C4-2B (cell line): ENCODE results near the gene TRPC6.
"Not testable (repeated sequence)": the region's sequence is repeated elsewhere in the genome, so short reads cannot be mapped to it uniquely, and the experiment has no call there.

Experiments
- H3K27ac ChIP-seq: fragments of 450-650 bp; 2 replicates; pipeline ENCODE4 v1.5.1; 2017
- ZFX ChIP-seq: fragments of 450-650 bp; IDR thresholded peaks from 2 replicates; pipeline ENCODE4 v1.6.1; 2017
- TF ChIP-seq, protein P1 (sequence below): fragments of 450-650 bp; conservative IDR thresholded peaks from 2 replicates; pipeline ENCODE4 v1.5.1; 2017; ENCODE audit warnings: mild to moderate bottlenecking

Gene TRPC6

DNA sequence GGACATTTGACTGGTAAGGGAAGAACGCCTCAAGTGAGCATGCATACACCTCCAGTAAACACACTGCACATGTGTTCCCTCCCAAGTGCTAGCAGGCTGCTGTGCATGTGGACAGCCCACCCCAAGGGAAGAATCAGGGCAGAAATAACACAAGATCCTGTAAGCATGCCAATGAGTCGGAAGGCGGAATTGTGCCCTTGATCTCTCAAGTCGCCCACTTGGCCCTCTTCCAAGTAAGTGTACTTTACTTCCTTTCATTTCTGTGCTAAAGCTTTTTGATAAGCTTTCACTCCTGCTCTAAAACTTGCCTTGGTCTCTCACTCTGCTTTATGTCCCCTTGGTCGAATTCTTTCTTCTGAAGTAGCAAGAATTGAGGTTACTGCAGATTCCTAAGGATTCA lies 139.6 kb downstream of the TRPC6 start:
- TF ChIP-seq ZFX: no peak
- TF ChIP-seq, protein P1, sequence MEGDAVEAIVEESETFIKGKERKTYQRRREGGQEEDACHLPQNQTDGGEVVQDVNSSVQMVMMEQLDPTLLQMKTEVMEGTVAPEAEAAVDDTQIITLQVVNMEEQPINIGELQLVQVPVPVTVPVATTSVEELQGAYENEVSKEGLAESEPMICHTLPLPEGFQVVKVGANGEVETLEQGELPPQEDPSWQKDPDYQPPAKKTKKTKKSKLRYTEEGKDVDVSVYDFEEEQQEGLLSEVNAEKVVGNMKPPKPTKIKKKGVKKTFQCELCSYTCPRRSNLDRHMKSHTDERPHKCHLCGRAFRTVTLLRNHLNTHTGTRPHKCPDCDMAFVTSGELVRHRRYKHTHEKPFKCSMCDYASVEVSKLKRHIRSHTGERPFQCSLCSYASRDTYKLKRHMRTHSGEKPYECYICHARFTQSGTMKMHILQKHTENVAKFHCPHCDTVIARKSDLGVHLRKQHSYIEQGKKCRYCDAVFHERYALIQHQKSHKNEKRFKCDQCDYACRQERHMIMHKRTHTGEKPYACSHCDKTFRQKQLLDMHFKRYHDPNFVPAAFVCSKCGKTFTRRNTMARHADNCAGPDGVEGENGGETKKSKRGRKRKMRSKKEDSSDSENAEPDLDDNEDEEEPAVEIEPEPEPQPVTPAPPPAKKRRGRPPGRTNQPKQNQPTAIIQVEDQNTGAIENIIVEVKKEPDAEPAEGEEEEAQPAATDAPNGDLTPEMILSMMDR: no peak
- no peak overlapping the region for H3K27ac ChIP-seq

DNA sequence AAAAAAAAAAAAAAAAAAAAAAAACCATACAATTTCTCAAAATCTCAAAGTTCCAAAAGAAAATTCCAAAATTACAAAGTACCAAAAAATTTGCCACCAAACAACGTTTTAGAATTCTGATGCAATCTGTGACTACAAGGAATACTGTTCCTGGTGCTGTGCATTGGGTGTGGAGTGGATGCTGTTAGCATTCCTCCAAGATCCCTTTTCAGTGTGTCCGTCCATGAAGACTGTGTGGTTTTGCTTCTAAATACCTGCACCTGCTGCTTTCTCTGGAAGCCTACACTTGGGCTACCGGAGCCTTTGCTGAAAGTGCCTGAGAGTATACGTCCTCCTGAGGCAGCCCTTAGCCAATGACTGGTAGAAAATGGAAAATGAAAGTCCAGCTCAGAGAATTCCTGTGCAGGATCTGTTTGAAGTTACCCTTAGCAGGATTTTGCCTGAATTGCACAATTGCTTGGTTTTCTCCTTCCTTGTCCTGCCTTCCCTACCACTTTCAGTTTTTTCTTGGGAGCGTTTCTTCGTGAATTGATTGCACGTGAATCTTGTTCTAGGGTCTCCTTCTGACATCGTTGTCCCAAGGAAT lies 140.8 kb downstream of the TRPC6 start:
- no peak overlapping the region for H3K27ac ChIP-seq
- TF ChIP-seq ZFX: no peak
- TF ChIP-seq, protein P1: no peak

DNA sequence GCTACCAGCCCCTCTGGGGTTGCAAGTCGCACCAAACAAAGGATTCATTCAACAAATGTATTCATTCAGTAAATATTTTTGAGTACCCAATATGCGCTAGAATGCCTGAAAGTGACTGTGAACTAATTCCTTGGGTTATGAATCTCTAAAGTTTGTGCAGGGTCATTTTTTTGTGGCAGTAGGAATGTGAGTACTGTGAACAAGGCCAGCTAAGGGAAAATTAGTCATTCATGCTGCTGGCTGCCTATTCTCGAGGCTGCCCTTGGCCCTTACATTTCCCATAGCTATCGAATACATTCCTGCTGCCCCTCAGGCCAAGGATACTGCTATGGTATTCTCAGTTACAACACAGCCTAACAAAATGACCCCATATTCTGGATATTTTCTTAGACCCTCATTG lies 141.6 kb downstream of the TRPC6 start:
- TF ChIP-seq ZFX: no peak
- TF ChIP-seq, protein P1: no peak
- peak overlapping the region; percentile 5; the same call in 1 of the 2 replicates for H3K27ac ChIP-seq

DNA sequence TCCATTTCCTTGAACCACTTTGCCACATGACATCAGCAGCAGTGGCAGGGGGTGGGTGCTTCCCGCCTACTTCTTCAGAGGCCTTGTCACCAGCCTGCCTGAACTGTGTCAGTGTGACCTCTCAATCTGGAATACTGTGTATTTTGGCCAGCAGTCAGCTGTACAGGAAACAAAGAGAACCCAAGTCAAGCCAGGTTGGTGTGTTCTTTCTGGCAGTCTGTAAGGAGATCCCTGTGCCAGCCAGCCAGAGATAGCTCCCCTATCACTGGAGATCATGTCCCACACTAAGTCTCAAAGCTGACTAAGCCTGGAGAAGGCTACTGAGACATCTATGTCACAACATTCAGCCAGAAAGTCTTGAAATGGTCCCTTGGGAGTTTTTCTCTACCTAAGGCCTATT lies 142.1 kb downstream of the TRPC6 start:
- TF ChIP-seq, protein P1: no peak
- no peak for TF ChIP-seq ZFX
- H3K27ac ChIP-seq: peak overlapping the region; percentile 5; the same call in 1 of the 2 replicates

DNA sequence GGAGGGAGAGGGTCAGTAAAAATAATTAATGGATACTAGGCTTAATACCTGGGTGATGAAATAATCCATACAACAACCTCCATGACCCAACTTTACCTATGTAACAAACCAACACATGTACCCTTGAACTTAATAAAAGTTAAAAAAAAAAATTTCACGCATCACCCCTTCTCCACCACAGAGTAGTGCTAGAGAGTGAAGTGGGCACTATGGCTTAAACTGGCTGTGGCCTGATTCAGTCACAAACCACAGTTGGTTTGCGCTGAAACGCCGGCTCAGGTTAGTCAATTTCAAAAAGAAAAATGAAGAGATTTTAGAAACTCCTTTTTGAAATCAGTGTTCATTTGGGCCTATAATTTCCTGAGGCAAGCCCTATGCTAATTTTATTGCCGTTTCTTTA lies 144.3 kb downstream of the TRPC6 start:
- no peak overlapping the region for H3K27ac ChIP-seq
- TF ChIP-seq, protein P1: peak; percentile 18
- no peak for TF ChIP-seq ZFX

DNA sequence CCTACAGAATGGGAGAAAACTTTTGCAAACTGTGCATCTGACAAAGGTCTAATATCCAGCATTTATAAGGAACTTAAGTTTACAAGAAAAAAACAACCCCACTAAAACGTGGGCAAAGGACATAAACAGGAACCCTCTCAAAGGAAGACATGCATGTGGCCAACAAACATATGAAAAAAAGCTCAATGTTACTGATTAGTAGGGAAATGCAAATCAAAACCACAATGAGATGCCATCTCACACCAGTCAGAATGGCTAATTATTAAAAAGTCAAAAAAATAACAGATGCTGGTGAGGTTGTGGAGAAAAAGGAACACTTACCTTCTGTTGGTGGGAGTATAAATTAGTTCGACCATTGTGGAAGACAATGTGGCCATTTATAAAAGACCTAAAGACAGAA lies 145.1 kb downstream of the TRPC6 start:
- H3K27ac ChIP-seq: not testable (repeated sequence)

DNA sequence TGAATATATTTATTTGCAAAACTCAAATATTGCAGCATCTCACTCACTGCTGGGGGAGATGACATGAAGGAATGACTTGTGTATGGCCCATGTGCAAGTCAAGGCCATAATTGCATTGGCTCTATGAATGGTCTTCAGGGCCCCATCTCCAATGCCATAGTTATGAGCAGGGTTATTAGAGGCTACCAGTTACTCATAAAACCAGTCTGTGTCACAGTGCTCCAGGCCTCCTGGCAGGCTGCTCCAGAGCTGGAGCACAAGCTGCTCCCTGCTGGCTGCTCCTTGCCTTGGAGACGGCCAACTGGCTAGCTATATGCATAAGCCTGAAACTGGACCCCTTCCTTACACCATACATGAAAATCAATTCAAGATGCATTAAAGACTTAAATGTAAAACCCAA lies 145.7 kb downstream of the TRPC6 start:
- TF ChIP-seq ZFX: no peak
- TF ChIP-seq, protein P1: no peak
- H3K27ac ChIP-seq: no peak overlapping the region

DNA sequence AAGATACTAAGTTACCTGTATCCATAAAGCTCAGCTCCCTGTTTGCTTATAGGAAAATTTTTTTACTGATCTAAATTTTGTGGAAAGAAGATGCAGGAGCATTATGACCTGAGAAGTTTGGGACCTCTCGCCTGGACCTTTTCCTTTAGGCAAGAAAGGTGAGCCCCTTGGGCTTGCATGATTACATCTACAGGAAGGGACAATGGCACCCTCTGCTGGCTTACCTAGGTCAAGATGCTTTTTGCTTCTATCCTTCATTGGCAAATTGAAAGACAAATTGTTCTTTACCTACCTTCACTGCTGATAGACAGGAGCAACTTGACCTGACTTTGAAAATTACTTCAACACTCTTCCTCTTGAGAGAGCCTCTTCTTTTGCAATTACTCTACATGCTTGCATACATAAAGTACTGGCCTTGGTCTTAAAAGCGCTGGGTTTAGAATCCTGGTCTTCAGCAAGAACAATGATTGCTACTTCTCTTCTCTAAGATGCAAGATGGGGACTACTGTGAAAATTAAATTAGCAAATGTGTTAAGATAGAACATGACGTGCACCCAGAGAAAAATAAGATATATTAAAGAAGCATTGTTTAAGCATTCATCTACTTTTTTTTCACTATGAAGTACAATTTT lies 147.2 kb downstream of the TRPC6 start:
- TF ChIP-seq ZFX: no peak
- TF ChIP-seq, protein P1: peak; percentile 90
- H3K27ac ChIP-seq: no peak overlapping the region
